Measurements from ENCODE around the gene ENO2.
"Not testable (repeated sequence)": the region's sequence is repeated elsewhere in the genome, so short reads cannot be mapped to it uniquely, and the experiment has no call there.

The ENO2 gene

GRCh38 chr12:6899837-6900519 lies 14.4 kb upstream of the ENO2 start:
- H3K4me3 ChIP-seq (ENCODE audit: insufficient read depth, low read depth, low read length), result no peak overlapping the region
- no peaks in the 10 kb centered on the region for H3K9me3 ChIP-seq (ENCODE audit: control insufficient read depth, low read length)
- H3K27ac ChIP-seq (ENCODE audit: insufficient read depth, low read depth, low read length, poor library complexity, severe bottlenecking), result no peak overlapping the region
- no peaks in the 10 kb centered on the region for H3K36me3 ChIP-seq (ENCODE audit: control insufficient read depth, insufficient read depth, low read length)
- peaks cover 4% of the 10 kb centered on the region for H3K4me1 ChIP-seq (ENCODE audit: control insufficient read depth, insufficient read depth, low read length)
- no peaks in the 10 kb centered on the region for H3K27me3 ChIP-seq (ENCODE audit: control insufficient read depth, insufficient read depth, low read length, poor library complexity, severe bottlenecking)
- 85 to 87% methylated on average over 10 of the region's 10 CpGs for WGBS, 2 experiments

DNA sequence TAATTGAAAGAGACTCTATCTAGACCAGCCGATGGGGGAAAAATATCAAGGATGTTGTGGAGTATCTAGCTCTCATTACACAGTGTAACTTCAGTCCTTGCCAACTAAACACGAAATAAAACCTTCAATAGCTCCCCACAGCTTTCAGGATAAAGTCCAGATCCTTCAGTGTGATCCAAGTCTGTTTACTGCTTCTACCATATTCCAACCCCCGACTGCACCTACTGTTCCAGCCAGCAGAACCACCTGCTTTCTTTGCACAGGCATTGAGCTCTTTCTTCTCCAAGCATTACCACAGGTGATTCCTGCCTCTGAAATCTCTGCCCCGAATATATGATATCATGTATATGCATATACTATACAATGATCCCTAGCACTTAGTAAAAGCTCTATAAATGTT lies 11.9 kb upstream of the ENO2 start:
- 88 to 96% methylated on average over 3 of the region's 4 CpGs for WGBS, 2 experiments
- H3K27me3 ChIP-seq (ENCODE audit: control insufficient read depth, insufficient read depth, low read length, poor library complexity, severe bottlenecking), result no peaks in the 10 kb centered on the region
- no peak overlapping the region for H3K4me3 ChIP-seq (ENCODE audit: insufficient read depth, low read depth, low read length)

DNA sequence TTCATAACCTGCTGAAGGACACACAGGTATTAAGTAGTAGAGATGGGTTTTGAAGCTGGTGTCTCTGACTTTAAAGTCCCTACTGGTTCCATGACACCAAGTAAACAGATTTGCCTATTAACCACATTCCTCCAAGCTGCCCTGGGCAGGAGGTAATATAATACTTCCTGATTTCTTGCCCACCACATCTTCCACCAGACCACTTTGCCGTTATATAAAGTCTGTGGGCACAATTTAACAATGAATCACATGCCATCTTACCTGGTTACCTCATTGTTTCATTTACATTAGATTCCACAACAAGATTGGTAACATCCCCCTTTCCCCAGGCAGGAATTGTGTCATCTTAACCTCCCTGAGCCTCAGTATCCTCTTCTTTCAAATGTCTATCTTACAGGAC lies 10.7 kb upstream of the ENO2 start:
- Histone ChIP-seq H3K27ac (ENCODE audit: insufficient read depth, low read depth, low read length, poor library complexity, severe bottlenecking) (no peak overlapping the region), H3K27me3 (ENCODE audit: control insufficient read depth, insufficient read depth, low read length, poor library complexity, severe bottlenecking) (no peaks in the 10 kb centered on the region), H3K4me1 (ENCODE audit: control insufficient read depth, insufficient read depth, low read length) (peaks cover 11% of the 10 kb centered on the region), H3K9me3 (ENCODE audit: control insufficient read depth, low read length) (no peaks in the 10 kb centered on the region), H3K4me3 (ENCODE audit: insufficient read depth, low read depth, low read length) (no peak overlapping the region), H3K36me3 (ENCODE audit: control insufficient read depth, insufficient read depth, low read length) (no peaks in the 10 kb centered on the region)
- 95 to 100% methylated on average over 1 of the region's 1 CpG for WGBS, 2 experiments

More for the DNA sequence above, 11.9 kb upstream of the ENO2 start:
- Histone ChIP-seq H3K27ac (ENCODE audit: insufficient read depth, low read depth, low read length, poor library complexity, severe bottlenecking) (no peak overlapping the region), H3K9me3 (ENCODE audit: control insufficient read depth, low read length) (no peaks in the 10 kb centered on the region), H3K36me3 (ENCODE audit: control insufficient read depth, insufficient read depth, low read length) (no peaks in the 10 kb centered on the region), H3K4me1 (ENCODE audit: control insufficient read depth, insufficient read depth, low read length) (peaks cover 11% of the 10 kb centered on the region)

DNA sequence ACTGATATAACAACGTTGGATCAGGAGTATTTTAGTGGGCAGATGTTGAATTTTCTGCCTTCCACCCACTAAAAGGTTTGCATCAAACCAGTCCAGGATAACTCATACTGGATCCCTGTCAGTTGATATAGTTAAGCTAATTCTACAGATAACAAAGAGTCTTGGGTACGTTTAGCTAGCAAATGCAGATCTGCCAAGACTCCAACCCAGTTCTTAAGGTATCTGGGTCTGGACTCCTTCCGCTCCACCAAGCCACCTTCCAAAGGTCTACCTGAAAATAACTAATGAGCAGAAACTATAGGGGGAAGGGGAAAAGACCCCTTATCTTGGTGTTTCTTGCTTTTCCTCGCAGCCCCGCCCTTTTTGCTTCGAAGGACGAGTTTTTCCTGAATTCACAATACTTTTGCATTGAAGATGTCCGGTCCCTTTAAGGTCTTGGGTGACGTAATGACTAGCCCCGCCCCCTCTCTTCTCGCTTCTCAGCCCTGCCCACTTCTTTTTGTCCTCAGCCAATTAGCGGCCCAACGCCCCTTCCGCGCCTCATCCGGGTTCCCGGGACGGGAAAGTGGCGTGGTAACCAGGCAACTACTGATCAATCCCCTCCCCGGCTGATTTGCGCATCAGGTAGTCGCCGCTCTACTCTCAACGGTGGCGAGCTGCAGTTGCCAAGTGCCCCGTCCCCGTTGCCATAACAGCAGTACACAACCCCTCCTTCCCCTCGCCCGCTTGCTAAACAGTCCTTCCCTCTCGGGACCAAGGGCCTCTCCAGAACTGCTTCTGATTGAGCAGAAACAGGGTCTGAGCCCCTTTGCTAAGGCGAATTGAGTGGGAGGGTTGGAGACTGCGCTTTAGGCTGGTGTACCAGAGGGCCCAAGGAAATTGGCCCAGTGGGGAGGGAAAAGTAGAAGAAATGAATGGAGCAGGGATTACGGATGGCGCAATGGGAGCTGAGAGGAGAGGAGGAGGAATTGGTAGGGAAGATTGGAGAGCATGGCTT lies 9.8 kb upstream of the ENO2 start, which contains the start of gene LRRC23:
Gene LRRC23, plus strand, starts transcription at position 543 of the 997 bp plus-strand sequence. CDS start 812 bp downstream, outside the sequence.
- 7 to 9% methylated on average over 33 to 34 of the region's 34 CpGs for WGBS, 2 experiments
- Histone ChIP-seq H3K27ac (ENCODE audit: insufficient read depth, low read depth, low read length, poor library complexity, severe bottlenecking) (peak within 1 kb of the TSS; percentile 89), H3K9me3 (ENCODE audit: control insufficient read depth, low read length) (no peaks in the 10 kb centered on the region)

DNA sequence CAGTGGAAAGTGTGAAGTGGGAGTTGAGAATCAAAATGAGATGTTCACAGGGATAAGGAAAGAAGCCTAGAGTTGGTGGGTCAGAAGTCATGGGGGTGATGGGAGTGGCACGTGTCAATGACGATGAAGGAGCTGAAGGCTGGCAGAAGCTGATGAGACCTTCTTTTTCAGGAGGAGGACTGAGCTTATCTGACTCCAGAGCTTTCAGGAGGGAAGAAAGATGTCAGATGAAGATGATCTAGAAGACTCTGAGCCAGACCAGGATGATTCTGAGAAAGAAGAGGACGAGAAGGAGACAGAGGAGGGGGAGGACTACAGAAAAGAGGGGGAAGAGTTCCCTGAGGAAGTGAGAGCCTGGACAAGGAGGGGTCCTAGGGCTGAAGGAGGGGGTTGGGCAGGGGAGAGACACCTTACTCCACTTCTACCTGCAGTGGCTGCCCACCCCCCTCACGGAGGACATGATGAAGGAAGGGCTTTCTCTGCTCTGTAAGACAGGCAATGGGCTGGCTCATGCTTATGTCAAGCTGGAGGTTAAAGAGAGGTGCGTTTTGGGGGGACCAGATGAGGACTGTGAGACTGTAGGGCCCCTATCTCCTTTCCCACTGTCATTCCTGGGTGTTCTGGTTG lies 8.9 kb upstream of the ENO2 start:
- WGBS, 2 experiments, result 67 to 70% methylated on average over 5 of the region's 5 CpGs
- Histone ChIP-seq H3K4me1 (ENCODE audit: control insufficient read depth, insufficient read depth, low read length) (peaks cover 11% of the 10 kb centered on the region), H3K27ac (ENCODE audit: insufficient read depth, low read depth, low read length, poor library complexity, severe bottlenecking) (peak overlapping the region; percentile 89), H3K4me3 (ENCODE audit: insufficient read depth, low read depth, low read length) (peak overlapping the region; percentile 28), H3K27me3 (ENCODE audit: control insufficient read depth, insufficient read depth, low read length, poor library complexity, severe bottlenecking) (no peaks in the 10 kb centered on the region), H3K9me3 (ENCODE audit: control insufficient read depth, low read length) (no peaks in the 10 kb centered on the region), H3K36me3 (ENCODE audit: control insufficient read depth, insufficient read depth, low read length) (no peaks in the 10 kb centered on the region)

More for the DNA sequence above, 9.8 kb upstream of the ENO2 start, which contains the start of gene LRRC23:
- H3K4me3 ChIP-seq (ENCODE audit: insufficient read depth, low read depth, low read length), result peak within 1 kb of the TSS; percentile 28
- peaks cover 11% of the 10 kb centered on the region for H3K4me1 ChIP-seq (ENCODE audit: control insufficient read depth, insufficient read depth, low read length)
- H3K36me3 ChIP-seq (ENCODE audit: control insufficient read depth, insufficient read depth, low read length), result no peaks in the 10 kb centered on the region
- H3K27me3 ChIP-seq (ENCODE audit: control insufficient read depth, insufficient read depth, low read length, poor library complexity, severe bottlenecking), result no peaks in the 10 kb centered on the region

DNA sequence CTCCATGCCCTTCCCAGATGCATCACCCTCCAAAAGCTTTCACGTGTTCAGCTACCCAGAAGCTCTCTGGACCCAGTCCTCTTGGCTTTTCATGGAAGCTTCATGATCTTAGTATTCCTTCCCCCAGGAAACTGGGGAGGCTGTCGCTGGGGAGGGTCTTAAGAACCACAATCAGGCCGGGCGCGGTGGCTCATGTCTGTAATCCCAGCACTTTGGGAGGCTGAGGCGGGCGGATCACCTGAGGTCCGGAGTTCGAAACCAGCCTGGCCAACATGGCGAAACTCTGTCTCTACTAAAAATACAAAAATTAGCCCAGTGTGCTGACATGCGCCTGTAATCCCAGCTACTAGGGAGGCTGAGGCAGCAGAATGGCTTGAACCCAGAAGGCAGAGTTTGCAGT lies 6.2 kb upstream of the ENO2 start:
- not testable (repeated sequence) for H3K36me3 ChIP-seq (ENCODE audit: control insufficient read depth, insufficient read depth, low read length); H3K4me3 ChIP-seq (ENCODE audit: insufficient read depth, low read depth, low read length); H3K9me3 ChIP-seq (ENCODE audit: control insufficient read depth, low read length); H3K27ac ChIP-seq (ENCODE audit: insufficient read depth, low read depth, low read length, poor library complexity, severe bottlenecking); H3K27me3 ChIP-seq (ENCODE audit: control insufficient read depth, insufficient read depth, low read length, poor library complexity, severe bottlenecking)
- H3K4me1 ChIP-seq (ENCODE audit: control insufficient read depth, insufficient read depth, low read length), result peaks cover 11% of the 10 kb centered on the region
- 90 to 92% methylated on average over 11 of the region's 11 CpGs for WGBS, 2 experiments

- H3K36me3 ChIP-seq (ENCODE audit: control insufficient read depth, insufficient read depth, low read length), result no peaks in the 10 kb centered on the region
- peaks cover 11% of the 10 kb centered on the region for H3K4me1 ChIP-seq (ENCODE audit: control insufficient read depth, insufficient read depth, low read length)
- no peak overlapping the region for H3K27ac ChIP-seq (ENCODE audit: insufficient read depth, low read depth, low read length, poor library complexity, severe bottlenecking)
- no peaks in the 10 kb centered on the region for H3K9me3 ChIP-seq (ENCODE audit: control insufficient read depth, low read length)
- WGBS, 2 experiments, result 91 to 94% methylated on average over 4 of the region's 4 CpGs
- no peaks in the 10 kb centered on the region for H3K27me3 ChIP-seq (ENCODE audit: control insufficient read depth, insufficient read depth, low read length, poor library complexity, severe bottlenecking)
- no peak overlapping the region for H3K4me3 ChIP-seq (ENCODE audit: insufficient read depth, low read depth, low read length)
These were observed 4.8 kb upstream of the ENO2 start for GRCh38 chr12:6909421-6910145.

- Histone ChIP-seq H3K36me3 (ENCODE audit: control insufficient read depth, insufficient read depth, low read length) (peaks cover 8% of the 10 kb centered on the region), H3K27ac (ENCODE audit: insufficient read depth, low read depth, low read length, poor library complexity, severe bottlenecking) (no peak overlapping the region), H3K9me3 (ENCODE audit: control insufficient read depth, low read length) (no peaks in the 10 kb centered on the region), H3K27me3 (ENCODE audit: control insufficient read depth, insufficient read depth, low read length, poor library complexity, severe bottlenecking) (no peaks in the 10 kb centered on the region), H3K4me3 (ENCODE audit: insufficient read depth, low read depth, low read length) (no peak overlapping the region), H3K4me1 (ENCODE audit: control insufficient read depth, insufficient read depth, low read length) (peaks cover 8% of the 10 kb centered on the region)
- 93 to 94% methylated on average over 15 of the region's 15 CpGs for WGBS, 2 experiments
These were observed 2.0 kb upstream of the ENO2 start for GRCh38 chr12:6912164-6912935.
